Activated T-cell treated with anti-CD3 and anti-CD28 coated beads, Interleukin-2, amount 50 U/mL, for 72 hours (primary cell): ENCODE data around the gene KIF21B. TPM values are rescaled to one million over a fixed set of nuclear protein-coding genes. Genes with fewer than 3 reads are reported as not detected.
A peak's percentile ranks its signal among the peaks of the same experiment; 100 is the strongest.

Source experiments
- ATAC-seq, 2 donors: fragments of 150-1000 bp; cut with Tn5 transposase; replicated peaks in 1 of 2; 2 replicates each; pipeline ENCODE4 v1.10.0; 2021; ENCODE audit warnings: moderate library complexity in 2 of 2, mild to moderate bottlenecking in 1 of 2
- DNase-seq, 2 donors: peaks; one replicate each; pipeline ENCODE4 v3.0.0; 2021 to 2022; ENCODE audit warnings: mixed read lengths in 1 of 2
- H3K27ac Mint-ChIP-seq: one replicate; pipeline ENCODE4 v1.8.0; 2022; ENCODE audit warnings: mild to moderate bottlenecking, moderate library complexity, mixed read lengths
- H3K27me3 Mint-ChIP-seq: one replicate; pipeline ENCODE4 v1.8.0; 2022; ENCODE audit warnings: low read depth, mixed read lengths
- H3K36me3 Mint-ChIP-seq, 2 donors: one replicate each; pipeline ENCODE4 v1.8.0; 2022; ENCODE audit warnings: mixed read lengths in 2 of 2, mild to moderate bottlenecking in 1 of 2; ENCODE audit not compliant: insufficient read depth in 2 of 2
- H3K4me1 Mint-ChIP-seq: one replicate; pipeline ENCODE4 v1.8.0; 2022; ENCODE audit warnings: low read depth, mixed read lengths
- H3K4me3 Mint-ChIP-seq, 2 donors: one replicate each; pipeline ENCODE4 v1.8.0; 2022; ENCODE audit warnings: mild to moderate bottlenecking in 2 of 2, mixed read lengths in 2 of 2, moderate library complexity in 2 of 2
- H3K9me3 Mint-ChIP-seq, 2 donors: one replicate each; pipeline ENCODE4 v1.8.0; 2022; ENCODE audit warnings: mixed read lengths in 2 of 2
- total RNA-seq, 2 donors: library from RNA; stranded (reverse); gene quantifications; one replicate each; pipeline ENCODE4 v1.2.3, GENCODE V29; 2022

The KIF21B gene
- total RNA-seq, 2 donors from 2014 or later, result 91.7 to 101 TPM

DNA sequence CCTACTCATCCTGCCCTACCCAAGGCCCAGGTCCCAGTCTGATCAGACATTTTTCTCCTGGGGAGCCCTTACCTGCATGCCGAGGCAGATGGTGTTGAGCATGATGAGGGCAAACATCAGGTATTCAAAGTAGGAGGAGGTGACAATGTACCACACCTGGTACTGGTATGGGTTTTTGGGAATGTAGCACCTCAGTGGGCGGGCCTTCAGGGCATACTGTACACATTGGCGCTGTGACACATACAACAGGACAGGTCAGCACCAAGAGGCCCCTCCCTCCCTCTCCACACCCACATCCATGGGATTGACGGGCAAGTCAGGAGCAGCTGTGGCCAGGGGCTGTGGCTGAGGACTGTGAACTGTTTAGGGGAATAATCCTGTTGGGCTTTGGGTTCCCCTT lies 37.1 kb upstream of the KIF21B start:
- Mint-ChIP-seq H3K27me3 (peaks cover 8% of the 10 kb centered on the region), H3K4me3 (no peak overlapping the region), H3K27ac (no peak overlapping the region), H3K4me1 (peaks cover 17% of the 10 kb centered on the region), H3K36me3 (no peaks in the 10 kb centered on the region), H3K9me3 (peaks cover 0 to 3% of the 10 kb centered on the region in 2 donors)
- no peak for ATAC-seq
- no peak for DNase-seq

DNA sequence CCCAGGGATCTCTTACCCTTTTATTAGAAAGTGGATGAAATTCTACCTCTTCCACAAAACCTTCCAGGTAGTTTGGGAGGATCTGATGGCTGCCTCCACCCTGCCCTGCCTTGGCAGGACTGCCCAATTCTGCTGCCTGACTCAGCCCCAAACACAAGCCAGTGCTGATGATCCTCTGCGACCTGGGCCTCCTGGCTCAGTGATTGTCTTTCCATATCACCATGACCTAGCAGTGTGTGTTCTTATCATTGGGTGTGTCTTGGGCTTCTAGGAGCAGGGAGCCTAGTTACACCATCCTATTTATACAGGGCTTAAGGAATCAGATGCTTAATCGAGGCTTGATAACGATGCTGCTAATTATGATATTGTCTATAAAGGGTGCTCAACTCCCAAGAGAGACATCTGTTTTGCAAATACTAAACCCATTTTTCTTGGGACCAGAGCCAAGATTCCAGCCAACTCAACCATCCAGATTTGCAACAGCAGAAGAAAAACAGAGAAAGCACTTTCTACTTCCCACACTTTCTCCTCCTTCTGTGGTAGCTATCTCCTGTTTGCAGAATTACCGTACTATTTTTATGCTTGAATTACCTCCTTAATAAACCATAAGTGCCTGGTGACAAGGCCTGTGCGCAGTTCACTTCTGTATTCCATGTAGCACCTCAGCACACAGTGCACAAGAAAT lies 36.5 kb upstream of the KIF21B start:
- Mint-ChIP-seq H3K27me3 (peaks cover 8% of the 10 kb centered on the region), H3K36me3 (no peaks in the 10 kb centered on the region), H3K27ac (no peak overlapping the region), H3K9me3 (peaks cover 0 to 3% of the 10 kb centered on the region in 2 donors), H3K4me3 (no peak overlapping the region), H3K4me1 (peaks cover 17% of the 10 kb centered on the region)
- DNase-seq, result no peak
- no peak for ATAC-seq

DNA sequence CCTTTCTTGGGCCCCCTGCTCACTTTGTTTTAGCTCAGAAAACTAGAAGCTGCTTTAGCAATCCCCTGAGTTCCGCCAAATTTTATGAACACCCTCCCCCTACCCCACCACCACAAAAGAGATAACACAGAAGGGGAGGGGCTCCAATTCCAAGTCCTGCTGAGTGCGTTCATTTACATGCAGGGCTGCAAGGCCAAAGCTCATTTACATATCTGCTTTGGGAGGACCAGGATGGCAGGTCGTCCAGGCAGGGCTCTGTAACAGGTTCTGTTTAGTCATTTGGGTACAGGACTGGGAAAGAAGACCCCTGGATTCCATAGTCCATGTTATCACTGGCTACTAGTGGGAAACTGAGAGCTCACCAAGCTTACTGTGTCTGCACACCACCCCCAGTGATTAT lies 35.9 kb upstream of the KIF21B start:
- ATAC-seq (no peak), DNase-seq (no peak)
- Mint-ChIP-seq H3K4me3 (no peak overlapping the region), H3K27ac (no peak overlapping the region), H3K4me1 (peaks cover 17% of the 10 kb centered on the region), H3K9me3 (peaks cover 0 to 3% of the 10 kb centered on the region in 2 donors), H3K27me3 (peaks cover 9% of the 10 kb centered on the region), H3K36me3 (no peaks in the 10 kb centered on the region)

DNA sequence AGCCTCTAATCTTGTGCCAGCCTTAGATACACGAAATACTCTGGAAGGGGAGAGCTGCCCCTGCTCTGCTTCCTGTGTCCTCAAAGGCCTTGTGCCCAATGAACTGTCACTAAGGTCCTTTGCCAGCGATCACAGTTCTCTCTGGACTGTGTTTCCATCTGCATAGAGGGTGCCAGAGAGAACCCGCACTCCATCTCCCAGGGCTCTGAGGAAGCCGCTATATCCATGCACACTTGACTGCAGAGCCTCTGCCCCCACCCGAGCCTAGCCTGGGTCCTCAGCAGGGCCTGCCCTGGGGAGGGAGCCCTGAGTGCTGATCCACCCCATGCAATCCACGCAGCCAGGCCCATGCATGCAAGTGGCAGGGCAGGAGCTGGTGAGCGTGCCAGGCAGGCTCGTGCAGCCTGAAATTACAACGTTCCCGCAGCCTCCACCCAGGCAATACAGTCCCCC lies 30.6 kb upstream of the KIF21B start:
- Mint-ChIP-seq H3K36me3 (no peaks in the 10 kb centered on the region), H3K27ac (no peak overlapping the region), H3K9me3 (peaks cover 0 to 3% of the 10 kb centered on the region in 2 donors), H3K27me3 (peaks cover 13% of the 10 kb centered on the region), H3K4me1 (peaks cover 22% of the 10 kb centered on the region), H3K4me3 (no peak overlapping the region)
- ATAC-seq (no peak), DNase-seq (no peak)

DNA sequence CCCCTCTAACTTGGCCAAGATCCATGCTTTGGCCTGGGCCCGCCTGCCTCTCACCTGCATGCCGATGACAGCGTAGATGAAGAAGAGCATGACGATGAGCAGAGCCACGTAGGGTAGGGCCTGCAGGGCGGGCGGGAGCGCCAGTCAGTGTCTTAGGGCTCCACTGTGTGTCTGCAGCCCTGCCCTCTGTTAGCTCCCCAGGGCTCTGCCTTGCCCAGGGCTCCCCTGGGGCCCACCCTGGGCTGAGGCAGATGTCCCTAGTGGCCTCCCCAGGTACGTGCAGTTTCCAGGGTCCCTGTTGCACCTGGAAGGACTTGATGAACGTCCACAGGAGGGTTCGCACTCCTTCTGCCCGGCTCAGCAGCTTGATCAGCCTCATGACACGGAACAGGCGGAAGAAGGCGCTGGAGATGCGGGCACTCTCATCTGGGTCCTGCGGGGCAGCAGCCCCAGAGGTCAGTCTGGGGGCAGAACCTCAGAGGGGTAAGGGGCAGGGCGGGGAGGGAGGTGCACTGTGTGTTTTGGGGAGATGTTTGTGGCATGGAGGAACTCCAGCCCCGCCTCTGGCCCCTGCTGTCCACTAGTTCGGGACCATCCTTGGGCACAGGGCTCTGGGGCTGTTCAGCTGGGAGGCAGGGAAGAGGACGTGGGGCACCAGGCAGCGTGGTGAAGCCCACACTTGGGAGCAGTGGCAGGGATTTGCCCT lies 29.8 kb upstream of the KIF21B start:
- Mint-ChIP-seq H3K36me3 (no peaks in the 10 kb centered on the region), H3K27me3 (peaks cover 13% of the 10 kb centered on the region), H3K4me1 (peaks cover 22% of the 10 kb centered on the region), H3K9me3 (peaks cover 0 to 3% of the 10 kb centered on the region in 2 donors), H3K27ac (no peak overlapping the region), H3K4me3 (no peak overlapping the region)
- ATAC-seq, result no peak
- no peak for DNase-seq

GRCh38 chr1:201051399-201051798 lies 27.9 kb upstream of the KIF21B start:
- Mint-ChIP-seq H3K4me1 (peaks cover 5% of the 10 kb centered on the region), H3K27me3 (peaks cover 10% of the 10 kb centered on the region), H3K4me3 (no peak overlapping the region), H3K36me3 (no peaks in the 10 kb centered on the region), H3K9me3 (no peaks in the 10 kb centered on the region), H3K27ac (no peak overlapping the region)
- peak; percentile 11 to 25 for DNase-seq
- ATAC-seq, result peak; percentile 73 to 83

GRCh38 chr1:201050515-201051277 lies 27.2 kb upstream of the KIF21B start:
- Mint-ChIP-seq H3K4me3 (no peak overlapping the region), H3K27ac (no peak overlapping the region), H3K36me3 (no peaks in the 10 kb centered on the region), H3K27me3 (peaks cover 5% of the 10 kb centered on the region), H3K4me1 (peaks cover 5% of the 10 kb centered on the region), H3K9me3 (no peaks in the 10 kb centered on the region)
- no peak for DNase-seq
- ATAC-seq, result no peak

DNA sequence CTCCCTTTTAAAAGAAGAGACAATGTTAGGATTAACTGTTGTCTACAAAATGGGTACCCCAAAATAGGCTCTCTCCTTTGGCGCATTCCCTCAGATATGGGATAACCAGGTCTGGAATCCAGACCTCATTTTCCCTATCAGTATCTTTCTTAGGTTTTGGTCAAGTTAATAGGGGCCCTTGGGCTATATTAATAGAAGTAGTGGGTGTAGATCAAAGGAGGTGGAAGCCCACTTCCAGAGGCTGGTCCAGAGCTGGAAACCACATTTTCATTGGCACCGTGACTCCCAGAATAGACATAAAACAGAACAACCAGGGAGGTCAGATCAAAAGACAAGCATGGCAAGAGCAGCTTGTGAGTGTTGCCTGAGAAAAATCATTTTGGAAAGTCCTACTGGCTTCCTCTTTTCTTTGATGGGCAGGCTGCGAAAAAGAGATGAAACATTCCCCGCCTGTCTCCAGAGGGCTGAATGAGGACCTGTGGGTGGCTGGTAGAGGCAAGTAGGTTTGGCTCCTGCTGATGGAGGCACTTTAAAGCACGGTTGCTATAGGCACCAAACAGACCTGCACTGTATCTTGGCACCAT lies 25.8 kb upstream of the KIF21B start:
- no peaks in the 10 kb centered on the region for H3K36me3 Mint-ChIP-seq
- H3K27me3 Mint-ChIP-seq, result peaks cover 4% of the 10 kb centered on the region
- no peaks in the 10 kb centered on the region for H3K9me3 Mint-ChIP-seq
- H3K27ac Mint-ChIP-seq, result no peak overlapping the region
- H3K4me3 Mint-ChIP-seq, result no peak overlapping the region
- peaks cover 5% of the 10 kb centered on the region for H3K4me1 Mint-ChIP-seq
- no peak for ATAC-seq
- DNase-seq, result no peak

DNA sequence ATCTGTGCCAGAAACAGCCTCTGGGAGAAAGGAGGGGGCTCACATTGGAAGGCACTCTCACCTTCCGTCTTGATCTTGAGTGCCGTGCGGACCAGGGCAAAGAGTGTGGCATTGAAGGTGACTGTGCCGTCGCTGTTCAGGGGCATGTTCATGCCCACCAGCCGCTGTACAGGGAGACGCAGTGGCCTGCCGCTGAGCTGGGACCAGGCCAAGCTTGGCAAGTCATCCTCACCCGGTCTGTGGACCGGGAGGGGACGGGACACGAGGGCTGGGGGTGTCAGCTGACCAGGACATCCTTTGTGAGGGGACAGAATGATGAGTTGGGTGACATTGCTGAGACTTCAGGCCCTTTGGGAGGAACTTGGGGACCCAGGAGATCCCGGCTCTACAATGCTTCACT lies 25.0 kb upstream of the KIF21B start:
- H3K9me3 Mint-ChIP-seq, result no peaks in the 10 kb centered on the region
- H3K4me1 Mint-ChIP-seq, result peaks cover 5% of the 10 kb centered on the region
- H3K27me3 Mint-ChIP-seq, result no peaks in the 10 kb centered on the region
- DNase-seq, result no peak
- no peaks in the 10 kb centered on the region for H3K36me3 Mint-ChIP-seq
- H3K4me3 Mint-ChIP-seq, result no peak overlapping the region
- no peak overlapping the region for H3K27ac Mint-ChIP-seq
- ATAC-seq, result no peak

DNA sequence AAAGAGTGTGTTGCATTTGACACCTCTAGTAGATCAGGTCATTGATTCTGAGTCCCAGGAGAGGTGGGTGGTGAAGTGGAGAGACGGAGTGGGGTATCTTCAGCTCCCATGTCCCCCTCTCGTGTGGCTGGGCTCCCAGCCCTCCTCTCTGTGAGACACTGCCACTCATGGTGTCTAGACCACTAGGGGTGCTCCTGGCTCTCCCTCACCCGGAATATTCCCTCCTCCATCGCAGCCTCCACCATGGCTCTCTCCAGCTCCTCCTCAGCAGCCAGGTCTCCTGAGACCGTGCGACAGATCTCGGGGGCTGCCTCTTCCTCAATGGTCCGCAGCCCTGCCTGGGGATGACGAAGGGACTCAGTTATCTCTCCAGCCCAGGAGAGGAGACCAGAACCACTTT lies 20.6 kb upstream of the KIF21B start:
- no peaks in the 10 kb centered on the region for H3K4me1 Mint-ChIP-seq
- DNase-seq (no peak), ATAC-seq (no peak)
- no peaks in the 10 kb centered on the region for H3K9me3 Mint-ChIP-seq
- no peaks in the 10 kb centered on the region for H3K36me3 Mint-ChIP-seq
- H3K4me3 Mint-ChIP-seq, result no peak overlapping the region
- no peak overlapping the region for H3K27ac Mint-ChIP-seq
- peaks cover 5% of the 10 kb centered on the region for H3K27me3 Mint-ChIP-seq

DNA sequence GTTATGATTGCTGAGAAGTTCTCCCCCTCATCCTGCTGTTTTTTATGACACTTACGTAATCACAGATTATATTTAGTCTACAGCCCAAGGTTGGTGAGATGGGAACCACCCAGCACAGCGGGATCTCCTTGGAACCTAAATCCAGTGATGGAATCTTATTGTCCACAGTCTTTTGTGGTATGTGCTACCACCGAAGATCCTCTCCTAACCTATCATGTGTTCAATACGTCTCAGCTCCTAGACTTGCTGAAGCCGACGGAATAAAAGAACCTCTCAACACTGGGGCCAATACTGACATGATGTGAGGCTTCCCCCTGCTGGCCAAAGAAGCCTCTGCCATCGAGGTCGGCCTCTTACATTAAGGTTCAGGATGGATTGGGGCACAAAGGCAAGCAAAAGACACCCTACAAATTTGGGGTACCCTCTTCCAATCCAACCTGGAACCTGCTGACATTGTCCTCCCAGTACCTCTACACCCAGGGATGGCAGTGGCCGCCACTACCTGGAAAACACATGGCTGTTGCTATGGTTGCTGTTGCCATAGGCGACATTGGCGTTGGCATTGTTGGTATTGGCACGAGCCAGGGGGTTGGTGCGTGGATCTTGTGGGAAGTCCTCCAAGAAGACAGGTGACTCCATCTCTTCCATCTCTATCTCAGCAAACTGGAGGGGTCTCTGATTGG lies 19.4 kb upstream of the KIF21B start:
- H3K36me3 Mint-ChIP-seq, result no peaks in the 10 kb centered on the region
- no peaks in the 10 kb centered on the region for H3K4me1 Mint-ChIP-seq
- H3K9me3 Mint-ChIP-seq, result no peaks in the 10 kb centered on the region
- no peak overlapping the region for H3K4me3 Mint-ChIP-seq
- DNase-seq (peak; percentile 67 to 70), ATAC-seq (peak; percentile 85 to 89)
- peaks cover 5% of the 10 kb centered on the region for H3K27me3 Mint-ChIP-seq
- no peak overlapping the region for H3K27ac Mint-ChIP-seq

DNA sequence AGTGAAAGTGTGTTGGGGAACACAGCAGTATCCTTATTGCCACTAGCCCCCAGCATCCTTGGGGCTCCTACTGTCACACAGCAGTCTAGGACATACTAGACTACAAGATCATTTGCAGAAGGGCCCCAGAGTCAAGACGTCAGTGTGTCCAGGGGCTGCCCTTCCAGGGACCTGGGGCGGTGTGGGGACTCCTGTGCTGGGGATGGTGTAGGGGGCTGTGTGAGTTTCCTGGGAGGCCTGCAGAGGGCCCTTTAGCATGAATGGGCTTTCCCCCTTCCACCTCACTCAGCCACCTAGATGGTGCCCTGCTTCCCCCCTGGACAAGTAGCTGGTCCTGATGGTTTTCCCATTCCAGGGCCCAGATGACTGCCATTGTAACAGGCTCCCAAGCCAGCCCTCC lies 17.5 kb upstream of the KIF21B start:
- H3K4me3 Mint-ChIP-seq, result no peak overlapping the region
- no peaks in the 10 kb centered on the region for H3K36me3 Mint-ChIP-seq
- ATAC-seq (no peak), DNase-seq (no peak)
- H3K27me3 Mint-ChIP-seq, result peaks cover 5% of the 10 kb centered on the region
- no peaks in the 10 kb centered on the region for H3K9me3 Mint-ChIP-seq
- H3K27ac Mint-ChIP-seq, result no peak overlapping the region
- no peaks in the 10 kb centered on the region for H3K4me1 Mint-ChIP-seq
